ENCODE results near the gene MSL1. TPM values are rescaled to one million over a fixed set of nuclear protein-coding genes. Genes with fewer than 3 reads are reported as not detected.

Gene MSL1
- total and polyA plus RNA-seq, 10 donors, result 52.6 to 154 (median 120) TPM

DNA sequence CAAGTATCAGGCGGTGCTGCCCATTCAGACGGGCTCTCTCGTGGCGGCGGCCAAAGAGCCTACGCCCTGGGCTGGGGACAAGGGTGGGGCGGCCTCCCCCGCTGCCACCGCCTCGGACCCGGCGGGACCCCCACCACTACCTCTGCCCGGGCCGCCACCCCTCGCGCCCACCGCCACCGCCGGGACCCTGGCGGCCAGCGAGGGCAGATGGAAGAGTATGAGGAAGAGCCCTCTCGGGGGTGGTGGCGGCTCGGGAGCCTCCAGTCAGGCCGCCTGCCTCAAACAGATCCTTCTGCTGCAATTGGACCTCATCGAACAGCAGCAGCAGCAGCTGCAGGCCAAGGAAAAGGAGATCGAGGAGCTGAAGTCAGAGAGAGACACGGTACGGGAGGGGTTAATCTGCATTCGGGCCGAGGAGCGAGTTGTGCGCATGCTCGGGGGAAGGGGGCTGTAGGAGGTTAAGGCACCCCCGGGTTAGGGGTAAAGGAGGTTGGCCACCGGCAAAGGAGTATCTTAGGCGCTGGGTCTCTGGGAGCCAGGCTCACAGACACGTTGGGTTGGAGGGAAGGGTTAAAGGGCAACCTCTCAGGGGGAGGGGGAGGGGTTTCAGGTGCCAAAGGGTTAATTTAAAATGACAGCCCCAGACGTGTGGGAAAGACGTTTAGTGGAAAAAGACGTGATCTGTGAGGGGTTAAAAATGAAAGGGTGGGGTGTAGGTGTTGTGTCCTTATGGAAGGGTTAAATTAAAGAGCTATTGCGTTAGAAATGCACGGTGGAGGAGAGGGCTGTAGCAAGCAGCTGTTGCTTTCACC lies 1.4 kb downstream of the MSL1 start:
- intact Hi-C loops (cut with DNase I; ENCODE audit: low total_unique reads), result no loop called here
- H3K27me3 ChIP-seq (replicated peaks in 1 of 7), result no peaks in the 10 kb centered on the region
- WGBS, 5 donors, result 0 to 1% (median 1%) methylated on average over 41 to 43 of the region's 43 CpGs
- no peaks in the 10 kb centered on the region for H3K9me3 ChIP-seq
- TF ChIP-seq CTCF (IDR thresholded peaks at IDR 0.05 in 8 of 11, conservative IDR thresholded peaks at IDR 0.05 in 3 of 11) (peak in 3 of 11 experiments; percentile 8 to 38 (median 10)), POLR2AphosphoS5 (IDR thresholded peaks at IDR 0.05) (peak; percentile 9 to 41 (median 29)), POLR2A (IDR thresholded peaks at IDR 0.05) (no peak)
- H3K36me3 ChIP-seq, result peaks cover 0 to 31% (median 22%) of the 10 kb centered on the region in 6 donors
- DNase-seq, result peak; percentile 90
- peak overlapping the region; percentile 89 to 98 (median 96) for H3K27ac ChIP-seq
- peak overlapping the region; percentile 62 to 99 (median 94) for H3K4me3 ChIP-seq
- peaks cover 22 to 79% (median 39%) of the 10 kb centered on the region in 6 donors for H3K4me1 ChIP-seq

DNA sequence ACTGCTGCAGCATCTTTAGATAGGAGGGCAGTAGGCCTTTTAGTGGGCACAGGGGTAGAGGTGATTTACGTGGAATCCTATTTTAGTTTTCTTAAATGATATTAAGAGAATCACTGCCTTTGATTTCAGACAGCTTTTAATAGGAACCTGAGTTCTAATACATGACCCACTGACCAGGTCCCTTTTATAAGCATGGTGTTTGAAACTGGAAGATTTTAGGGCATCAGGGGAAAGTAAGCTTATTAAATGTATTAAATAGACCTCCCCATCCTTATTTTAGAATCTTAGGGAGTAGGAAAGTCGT lies 2.0 kb downstream of the MSL1 start:
- no peaks in the 10 kb centered on the region for H3K9me3 ChIP-seq
- H3K27ac ChIP-seq, result peak overlapping the region; percentile 89 to 98 (median 96)
- DNase-seq, result no peak
- intact Hi-C loops (cut with DNase I; ENCODE audit: low total_unique reads), result no loop called here
- TF ChIP-seq CTCF (IDR thresholded peaks at IDR 0.05 in 8 of 11, conservative IDR thresholded peaks at IDR 0.05 in 3 of 11), result no peak
- no peak for TF ChIP-seq POLR2A (IDR thresholded peaks at IDR 0.05)
- peak overlapping the region; percentile 62 to 99 (median 94) for H3K4me3 ChIP-seq
- H3K4me1 ChIP-seq, result peaks cover 22 to 79% (median 40%) of the 10 kb centered on the region in 6 donors
- WGBS, 5 donors, result 0% methylated on average over 2 of the region's 2 CpGs
- H3K27me3 ChIP-seq (replicated peaks in 1 of 7), result no peaks in the 10 kb centered on the region
- peaks cover 0 to 37% (median 28%) of the 10 kb centered on the region in 6 donors for H3K36me3 ChIP-seq

DNA sequence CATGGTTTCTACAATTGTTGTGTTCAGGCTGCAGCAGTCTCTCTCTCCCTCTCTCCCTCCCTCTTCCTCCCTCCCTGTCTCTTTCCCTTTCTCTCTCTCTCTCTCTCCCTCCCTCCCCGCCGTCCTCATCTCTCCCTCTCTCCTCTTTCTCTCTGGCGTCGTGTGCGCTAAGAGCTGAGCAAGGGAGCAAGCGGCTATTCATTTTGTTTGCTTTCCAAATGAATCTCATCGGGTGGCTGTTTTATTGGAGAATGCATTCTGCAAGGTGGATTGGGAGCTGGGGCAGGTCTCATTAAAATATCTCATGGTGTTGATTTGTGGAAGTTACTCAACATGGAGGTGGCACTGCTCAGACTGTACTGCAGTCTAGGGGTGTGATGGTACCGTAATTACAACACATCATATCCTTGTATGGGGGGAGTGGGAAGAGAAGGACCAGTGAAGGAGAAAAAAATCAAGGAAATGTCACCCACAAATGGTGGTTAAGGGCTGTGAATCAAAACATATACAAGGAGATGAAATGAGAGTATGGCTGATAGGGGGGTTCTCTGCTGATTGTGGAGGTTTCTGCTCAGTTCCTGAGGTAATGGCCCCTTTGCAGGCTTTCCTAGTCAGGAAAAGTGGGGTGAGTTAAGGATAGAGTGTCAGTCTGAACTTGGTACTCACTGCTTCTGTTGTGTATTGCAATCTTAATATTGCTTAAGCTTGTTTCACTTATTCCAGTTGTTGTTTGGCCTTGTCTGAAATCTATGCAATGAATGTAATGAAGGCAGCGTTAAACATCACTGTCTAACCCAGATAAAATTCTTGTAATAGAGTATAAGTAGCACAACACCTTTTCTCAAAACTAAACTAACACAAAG lies 2.7 kb downstream of the MSL1 start:
- no peak for DNase-seq
- Histone ChIP-seq H3K4me1 (peaks cover 22 to 82% (median 43%) of the 10 kb centered on the region in 6 donors), H3K9me3 (no peaks in the 10 kb centered on the region), H3K27me3 (replicated peaks in 1 of 7) (no peaks in the 10 kb centered on the region), H3K27ac (peak overlapping the region in 7 of 8 donors; percentile 93 to 98 (median 97)), H3K36me3 (peaks cover 4 to 44% (median 35%) of the 10 kb centered on the region in 6 donors), H3K4me3 (peak overlapping the region; percentile 62 to 99 (median 94))
- TF ChIP-seq POLR2A (IDR thresholded peaks at IDR 0.05), result no peak
- peak in 1 of 3 donors; percentile 8 for TF ChIP-seq POLR2AphosphoS5 (IDR thresholded peaks at IDR 0.05)
- 8 to 13% (median 8%) methylated on average over 9 of the region's 9 CpGs for WGBS, 5 donors
- intact Hi-C loops (cut with DNase I; ENCODE audit: low total_unique reads), result no loop called here

GRCh38 chr17:40129498-40129897 lies 7.7 kb downstream of the MSL1 start:
- no peaks in the 10 kb centered on the region for H3K27me3 ChIP-seq (replicated peaks in 1 of 7)
- DNase-seq, result no peak
- peaks cover 7 to 94% (median 74%) of the 10 kb centered on the region in 6 donors for H3K36me3 ChIP-seq
- peak overlapping the region in 6 of 8 donors; percentile 64 to 92 (median 84) for H3K27ac ChIP-seq
- peak overlapping the region in 1 of 8 donors; percentile 44 for H3K4me3 ChIP-seq
- H3K4me1 ChIP-seq, result peaks cover 8 to 75% (median 31%) of the 10 kb centered on the region in 6 donors
- H3K9me3 ChIP-seq, result no peaks in the 10 kb centered on the region
- 80 to 92% (median 88%) methylated on average over 5 of the region's 5 CpGs for WGBS, 5 donors
- intact Hi-C loops (cut with DNase I; ENCODE audit: low total_unique reads), result no loop called here
- TF ChIP-seq POLR2AphosphoS5 (IDR thresholded peaks at IDR 0.05) (no peak), CTCF (IDR thresholded peaks at IDR 0.05 in 8 of 11, conservative IDR thresholded peaks at IDR 0.05 in 3 of 11) (no peak), POLR2A (IDR thresholded peaks at IDR 0.05) (no peak)
